Left renal pelvis (tissue), 4 donors: ENCODE results near the gene OR51B4. TPM values are rescaled to one million over a fixed set of nuclear protein-coding genes. Genes with fewer than 3 reads are reported as not detected.
"Not testable (repeated sequence)": the region's sequence is repeated elsewhere in the genome, so short reads cannot be mapped to it uniquely, and the experiment has no call there.

Experiments used
- DNase-seq, 4 donors: peaks; one replicate each; pipeline ENCODE4 v3.0.0-alpha.2; 2013; ENCODE audit warnings: low read depth in 4 of 4, low spot score in 3 of 4
- polyA plus RNA-seq, 4 donors: library from polyadenylated mRNA; unstranded; fragments of 120-200 nt; gene quantifications; one replicate each; pipeline ENCODE4 v1.2.1, GENCODE V29; 2013; ENCODE audit not compliant: insufficient read length in 4 of 4

Gene OR51B4
- under 1 TPM in 2 of 4 donors, not detected in 2; 0.26 to 0.38 TPM for polyA plus RNA-seq

GRCh38 chr11:5301846-5302245 lies at the start of gene OR51B4:
TSS of gene OR51B4 (minus strand) at chr11:5301946. CDS start at chr11:5301946, 0 bp downstream.
- no peak for DNase-seq

GRCh38 chr11:5351208-5351607 lies 49.5 kb upstream of the OR51B4 start, which contains the start of gene OR51B6:
TSS of gene OR51B6 (plus strand) at chr11:5351508. CDS start at chr11:5351508, 0 bp downstream.
- no peak for DNase-seq

- no peak for DNase-seq
These were observed 47.8 kb upstream of the OR51B4 start for GRCh38 chr11:5349550-5349949.

- DNase-seq: no peak
These were observed 46.9 kb upstream of the OR51B4 start for GRCh38 chr11:5348551-5349194.

- no peak for DNase-seq
These were observed 44.1 kb upstream of the OR51B4 start for GRCh38 chr11:5345831-5346230.

GRCh38 chr11:5343474-5344335 lies 42.0 kb upstream of the OR51B4 start, which contains the start of gene OR51B5:
TSS of gene OR51B5 (minus strand) at chr11:5343524. CDS start at chr11:5343524, 0 bp downstream.
- DNase-seq: no peak

- DNase-seq: no peak
These were observed 38.1 kb upstream of the OR51B4 start for GRCh38 chr11:5339771-5340322.

GRCh38 chr11:5337253-5337652 lies 35.5 kb upstream of the OR51B4 start:
- DNase-seq: not testable (repeated sequence)

- no peak for DNase-seq
These were observed 34.6 kb upstream of the OR51B4 start for GRCh38 chr11:5336331-5336730.

- no peak for DNase-seq
These were observed 33.4 kb upstream of the OR51B4 start for GRCh38 chr11:5335170-5335569.

GRCh38 chr11:5324197-5324596 lies 22.5 kb upstream of the OR51B4 start, which contains the start of gene OR51B2:
TSS of gene OR51B2 (minus strand) at chr11:5324297. CDS start at chr11:5324297, 0 bp downstream.
- DNase-seq: no peak

GRCh38 chr11:5317292-5317691 lies 15.5 kb upstream of the OR51B4 start:
- no peak for DNase-seq

GRCh38 chr11:5313326-5314023 lies 11.7 kb upstream of the OR51B4 start:
- DNase-seq: not testable (repeated sequence)

GRCh38 chr11:5310423-5310822 lies 8.7 kb upstream of the OR51B4 start:
- no peak for DNase-seq

GRCh38 chr11:5307256-5308019 lies 5.7 kb upstream of the OR51B4 start:
- no peak for DNase-seq

GRCh38 chr11:5304046-5304445 lies 2.3 kb upstream of the OR51B4 start:
- DNase-seq: no peak

- DNase-seq: no peak
These were observed 1.9 kb upstream of the OR51B4 start for GRCh38 chr11:5303626-5304025.

- no peak for DNase-seq
These were observed 1.5 kb downstream of the OR51B4 start for GRCh38 chr11:5300251-5300650.

- no peak for DNase-seq
These were observed 3.3 kb downstream of the OR51B4 start for GRCh38 chr11:5298451-5298850.
